ENCODE results near the gene FRMPD2.
A peak's percentile ranks its signal among the peaks of the same experiment; 100 is the strongest.
"Not testable (repeated sequence)": the region's sequence is repeated elsewhere in the genome, so short reads cannot be mapped to it uniquely, and the experiment has no call there.

The FRMPD2 gene

GRCh38 chr10:48252354-48252650, 22.2 kb downstream of the FRMPD2 start:
- no peak for DNase-seq (ENCODE audit: low spot score)

GRCh38 chr10:48251525-48252353, 22.8 kb downstream of the FRMPD2 start:
- peak; percentile 25 for DNase-seq (ENCODE audit: low spot score)

- peak; percentile 12 for DNase-seq (ENCODE audit: low spot score)
Measured at GRCh38 chr10:48251152-48251524, 23.4 kb downstream of the FRMPD2 start.

GRCh38 chr10:48249763-48250351, 24.6 kb downstream of the FRMPD2 start:
- no peak for DNase-seq (ENCODE audit: low spot score)

GRCh38 chr10:48249004-48249762, 25.3 kb downstream of the FRMPD2 start:
- DNase-seq (ENCODE audit: low spot score): no peak

- DNase-seq (ENCODE audit: low spot score): no peak
Measured at GRCh38 chr10:48248462-48248861, 26.0 kb downstream of the FRMPD2 start.

GRCh38 chr10:48247680-48248079, 26.8 kb downstream of the FRMPD2 start:
- no peak for DNase-seq (ENCODE audit: low spot score)

GRCh38 chr10:48246501-48246900, 28.0 kb downstream of the FRMPD2 start:
- DNase-seq (ENCODE audit: low spot score): no peak

- no peak for DNase-seq (ENCODE audit: low spot score)
Measured at GRCh38 chr10:48245977-48246376, 28.5 kb downstream of the FRMPD2 start.

GRCh38 chr10:48243921-48244320, 30.6 kb downstream of the FRMPD2 start:
- DNase-seq (ENCODE audit: low spot score): not testable (repeated sequence)

GRCh38 chr10:48243487-48243886, 31.0 kb downstream of the FRMPD2 start:
- no peak for DNase-seq (ENCODE audit: low spot score)

- DNase-seq (ENCODE audit: low spot score): no peak
Measured at GRCh38 chr10:48242171-48242904, 32.2 kb downstream of the FRMPD2 start.

GRCh38 chr10:48241332-48241731, 33.2 kb downstream of the FRMPD2 start:
- DNase-seq (ENCODE audit: low spot score): no peak

GRCh38 chr10:48240196-48240595, 34.3 kb downstream of the FRMPD2 start:
- DNase-seq (ENCODE audit: low spot score): no peak

- no peak for DNase-seq (ENCODE audit: low spot score)
Measured at GRCh38 chr10:48239618-48240017, 34.9 kb downstream of the FRMPD2 start.

- no peak for DNase-seq (ENCODE audit: low spot score)
Measured at GRCh38 chr10:48238826-48239520, 35.5 kb downstream of the FRMPD2 start.

- DNase-seq (ENCODE audit: low spot score): no peak
Measured at GRCh38 chr10:48237259-48238250, 36.9 kb downstream of the FRMPD2 start.

GRCh38 chr10:48236199-48236621, 38.3 kb downstream of the FRMPD2 start:
- DNase-seq (ENCODE audit: low spot score): no peak

- DNase-seq (ENCODE audit: low spot score): no peak
Measured at GRCh38 chr10:48235501-48235900, 39.0 kb downstream of the FRMPD2 start.

GRCh38 chr10:48234787-48235186, 39.7 kb downstream of the FRMPD2 start:
- no peak for DNase-seq (ENCODE audit: low spot score)

- DNase-seq (ENCODE audit: low spot score): no peak
Measured at GRCh38 chr10:48234295-48234694, 40.2 kb downstream of the FRMPD2 start.

Data from LoVo (cell line).